Activated effector memory CD4-positive, alpha-beta T cell treated with Interleukin-2 at 50 U/mL for 16 hours (primary cell): ENCODE measurements around the gene RGS7BP.

Experiments used
- DNase-seq: peaks from one replicate; pipeline ENCODE4 v3.0.0-alpha.2; 2020

Gene RGS7BP

GRCh38 chr5:64566310-64566916, 60.6 kb downstream of the RGS7BP start:
- no peak for DNase-seq

DNA sequence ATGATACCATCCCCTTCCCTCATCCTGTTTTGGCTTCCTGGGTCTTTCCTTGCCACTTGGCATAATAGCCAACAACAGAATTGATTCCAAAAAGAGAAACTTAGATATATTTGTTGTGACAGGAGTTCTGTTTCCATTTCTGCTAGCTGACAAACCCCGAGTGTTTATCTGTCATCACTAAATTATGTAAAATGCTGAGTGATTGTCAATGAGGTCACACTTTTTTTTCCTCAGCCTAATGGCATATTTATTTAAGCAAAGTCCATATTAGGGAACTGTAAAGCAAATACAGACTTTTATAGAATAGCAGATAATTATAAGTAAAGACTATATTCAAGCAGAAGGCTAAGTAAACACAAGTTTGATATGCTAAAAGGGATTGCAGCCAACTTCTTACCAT, 64.0 kb downstream of the RGS7BP start:
- no peak for DNase-seq

- DNase-seq = no peak
Observed at GRCh38 chr5:64570395-64570996, 64.7 kb downstream of the RGS7BP start.

- no peak for DNase-seq
Observed at GRCh38 chr5:64575561-64575960, 69.7 kb downstream of the RGS7BP start.

DNA sequence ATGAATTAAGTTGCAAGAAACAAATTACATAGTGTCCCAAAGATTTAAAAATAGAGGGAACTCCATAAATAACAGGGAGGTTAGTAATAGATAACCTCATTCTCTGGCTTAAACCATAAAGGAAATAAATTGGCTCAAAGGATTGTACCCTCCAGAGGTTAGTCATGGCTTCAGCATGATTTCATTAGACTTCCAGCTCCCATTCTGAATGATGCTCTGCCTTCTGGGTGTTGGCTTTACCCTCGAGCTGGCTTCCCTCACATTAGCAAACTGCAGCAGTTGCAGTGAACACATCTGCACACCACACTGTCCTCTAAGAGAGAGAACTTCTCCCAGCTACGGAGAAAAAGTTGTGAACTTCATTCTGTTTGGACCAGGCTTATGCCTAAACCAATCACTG, 70.4 kb downstream of the RGS7BP start:
- DNase-seq = no peak

- DNase-seq = no peak
Observed at GRCh38 chr5:64585646-64586045, 79.8 kb downstream of the RGS7BP start.

DNA sequence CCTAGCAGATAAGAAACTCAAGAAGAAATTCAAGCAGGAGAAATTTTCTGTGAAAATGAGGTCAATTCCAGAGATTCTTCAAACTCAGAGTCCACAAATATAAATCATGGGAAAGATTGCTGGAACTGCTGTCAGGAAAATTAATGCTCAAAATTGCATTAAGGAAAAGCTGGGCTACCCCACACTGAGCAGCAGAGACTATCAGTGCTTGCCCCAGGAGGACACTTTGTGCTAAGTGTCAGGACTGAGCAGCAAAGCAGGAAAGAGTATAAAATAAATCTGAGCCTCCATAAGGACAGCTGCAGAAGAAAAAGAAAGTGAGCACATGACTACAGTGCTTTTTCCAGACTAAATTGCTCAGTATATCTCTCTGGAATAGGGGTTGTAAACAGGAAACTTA, 81.6 kb downstream of the RGS7BP start:
- DNase-seq = no peak

GRCh38 chr5:64592730-64593341, 87.0 kb downstream of the RGS7BP start:
- no peak for DNase-seq

GRCh38 chr5:64594025-64594424, 88.2 kb downstream of the RGS7BP start:
- no peak for DNase-seq

GRCh38 chr5:64594601-64595000, 88.8 kb downstream of the RGS7BP start:
- no peak for DNase-seq

- DNase-seq = no peak
Observed at GRCh38 chr5:64595031-64595855, 89.4 kb downstream of the RGS7BP start.

GRCh38 chr5:64599226-64599625, 93.4 kb downstream of the RGS7BP start:
- DNase-seq = no peak

DNA sequence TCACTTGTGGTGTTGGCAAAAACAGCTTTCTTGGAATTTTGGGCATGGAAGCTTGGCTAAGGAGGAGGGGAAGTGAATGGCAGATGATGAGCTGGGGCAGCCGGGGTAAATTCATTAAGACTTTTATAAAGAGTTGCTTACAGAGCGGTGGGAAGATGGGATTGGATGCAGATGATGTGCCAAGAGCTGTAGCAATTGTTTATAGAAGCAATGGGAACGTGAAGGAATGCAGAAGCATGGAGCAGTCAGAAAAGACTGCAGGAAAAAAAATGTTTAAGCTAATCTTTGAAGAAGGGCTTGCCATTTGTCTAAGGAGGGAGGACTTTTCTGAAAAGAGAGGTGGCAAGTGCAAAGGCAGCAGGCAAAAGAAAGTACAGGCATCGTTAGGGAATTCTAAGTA, 97.9 kb downstream of the RGS7BP start:
- DNase-seq = no peak

- no peak for DNase-seq
Observed at GRCh38 chr5:64606926-64607325, 101.1 kb downstream of the RGS7BP start.

DNA sequence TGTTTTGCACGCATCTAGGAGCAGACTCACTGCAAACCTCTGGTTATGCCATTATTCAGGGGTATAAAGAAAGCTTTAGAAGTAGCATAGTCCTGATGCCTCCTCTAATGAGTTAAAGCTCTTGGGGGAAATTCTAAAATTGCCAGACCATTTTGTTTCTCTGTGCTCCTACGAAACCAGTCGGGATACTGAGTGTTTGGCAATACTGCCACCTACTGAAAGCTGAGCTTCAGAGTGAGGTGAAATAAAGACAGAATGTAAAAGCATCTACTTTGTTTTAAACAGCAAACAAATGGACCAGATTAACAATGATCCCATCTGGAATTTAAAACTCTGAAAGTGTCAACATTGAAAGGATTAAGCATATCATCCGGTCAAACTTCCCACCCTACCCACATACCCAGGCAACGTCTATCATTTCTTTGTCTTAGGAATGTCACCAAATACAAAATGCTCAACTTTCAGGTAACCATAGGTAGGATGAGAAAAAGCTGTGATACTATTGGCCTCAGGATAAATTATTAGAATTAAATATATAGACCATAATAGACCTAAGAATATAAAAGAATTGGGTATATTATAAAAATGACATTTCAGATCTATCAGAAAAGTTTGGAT, 106.6 kb downstream of the RGS7BP start:
- DNase-seq = no peak

- no peak for DNase-seq
Observed at GRCh38 chr5:64615895-64616294, 110.1 kb downstream of the RGS7BP start.

DNA sequence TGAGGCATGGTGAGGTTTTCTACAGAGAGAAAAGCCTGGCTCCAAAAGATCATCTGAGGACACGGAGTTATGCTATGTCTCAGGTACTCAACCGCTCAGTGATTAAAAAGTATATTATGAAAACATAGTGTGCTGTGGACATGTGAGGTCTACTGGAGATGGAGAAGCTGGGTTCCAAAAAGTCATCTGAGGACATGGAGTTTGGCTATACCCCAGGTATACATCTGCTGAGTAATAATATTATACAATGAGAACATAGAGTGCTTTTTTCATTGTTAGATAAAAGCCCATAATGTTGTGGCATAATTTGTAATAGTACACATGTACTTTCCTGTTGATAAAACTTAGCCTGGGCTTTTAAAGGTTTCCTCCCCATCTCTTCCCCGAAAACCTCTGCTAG, 113.8 kb downstream of the RGS7BP start:
- DNase-seq = no peak

DNA sequence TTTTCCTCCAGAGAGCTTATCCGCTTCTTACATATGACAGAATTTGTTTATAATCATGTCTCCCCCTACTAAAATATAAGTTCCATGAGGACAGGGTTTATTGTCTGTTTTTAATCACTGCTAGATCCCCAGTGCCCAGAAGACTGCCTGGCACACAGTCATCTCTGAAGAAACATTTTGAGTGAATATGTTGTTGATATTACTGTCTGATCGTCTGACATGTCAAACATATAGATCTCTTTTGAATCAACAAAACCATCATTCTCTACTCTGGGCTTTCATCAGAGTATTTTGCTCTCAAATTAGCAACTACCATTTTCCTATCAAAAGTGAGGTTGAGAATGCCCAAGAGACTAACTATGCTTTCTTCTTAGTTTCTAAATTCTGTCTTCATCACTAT, 117.2 kb downstream of the RGS7BP start:
- no peak for DNase-seq

GRCh38 chr5:64625678-64626077, 119.9 kb downstream of the RGS7BP start:
- DNase-seq = no peak

- DNase-seq = no peak
Observed at GRCh38 chr5:64628901-64629300, 123.1 kb downstream of the RGS7BP start.

GRCh38 chr5:64629841-64630240, 124.0 kb downstream of the RGS7BP start:
- no peak for DNase-seq

- DNase-seq = no peak
Observed at GRCh38 chr5:64632251-64632650, 126.4 kb downstream of the RGS7BP start.

DNA sequence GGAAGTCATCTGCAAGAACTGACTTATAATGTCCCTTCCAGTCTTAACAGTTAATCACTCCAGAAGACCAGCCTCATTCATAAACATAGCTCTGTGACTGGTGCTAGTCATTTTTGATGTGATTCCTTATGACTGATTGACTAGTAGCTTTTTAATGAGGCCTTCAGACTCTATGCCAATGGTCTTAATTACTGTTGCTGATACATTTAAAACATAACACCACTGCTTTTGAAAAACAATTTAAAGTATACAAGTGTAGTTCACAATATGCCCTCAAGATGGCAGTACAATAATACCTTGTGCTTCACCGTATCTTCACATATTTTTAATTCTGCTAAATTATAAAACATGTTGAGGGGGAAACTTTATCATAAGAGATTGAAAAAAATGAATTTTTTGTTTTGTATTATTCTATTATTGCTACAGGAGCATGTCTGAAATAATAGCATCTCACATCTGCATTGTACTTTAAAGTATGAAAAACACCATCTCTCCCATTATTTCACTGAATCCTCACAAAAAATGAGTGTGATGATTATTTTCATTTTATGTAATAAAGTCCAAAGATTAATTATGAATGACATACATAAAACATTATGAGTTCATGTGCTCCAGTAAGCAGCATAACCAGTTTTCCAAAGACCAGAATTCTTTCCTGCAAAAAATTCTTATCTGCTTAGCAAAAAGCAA, 129.3 kb downstream of the RGS7BP start:
- no peak for DNase-seq
